Measurements from ENCODE around the gene INPP5J.
A peak's percentile ranks its signal among the peaks of the same experiment; 100 is the strongest.
"Not testable (repeated sequence)": the region's sequence is repeated elsewhere in the genome, so short reads cannot be mapped to it uniquely, and the experiment has no call there.

INPP5J gene

GRCh38 chr22:31107178-31107893 lies 15.4 kb upstream of the INPP5J start, which contains the start of gene SELENOM:
SELENOM (minus strand) TSS chr22:31107568; CDS start chr22:31107505, 63 bp downstream.
- peak; percentile 98 for TF ChIP-seq CTCF (IDR thresholded peaks at IDR 0.05; ENCODE audit: low read depth, low read length, missing control alignments)
- peak within 1 kb of the TSS; percentile 76 for H3K4me3 ChIP-seq (ENCODE audit: low read depth, low read length)
- DNase-seq (ENCODE audit: low read depth), result peak; percentile 93
- in situ Hi-C loops (cut with HindIII; ENCODE audit: low sequenced_read_pairs), result no loop called here

- in situ Hi-C loops (cut with HindIII; ENCODE audit: low sequenced_read_pairs), result no loop called here
- TF ChIP-seq CTCF (IDR thresholded peaks at IDR 0.05; ENCODE audit: low read depth, low read length, missing control alignments), result no peak
Observed at GRCh38 chr22:31107894-31108218, 14.9 kb upstream of the INPP5J start.

GRCh38 chr22:31112547-31113091 lies 10.1 kb upstream of the INPP5J start:
- DNase-seq (ENCODE audit: low read depth); in situ Hi-C loops (cut with HindIII; ENCODE audit: low sequenced_read_pairs); H3K4me3 ChIP-seq (ENCODE audit: low read depth, low read length): not testable (repeated sequence)

More at GRCh38 chr22:31107894-31108218, 14.9 kb upstream of the INPP5J start:
- peak overlapping the region; percentile 76 for H3K4me3 ChIP-seq (ENCODE audit: low read depth, low read length)
- DNase-seq (ENCODE audit: low read depth), result no peak

- in situ Hi-C loops (cut with HindIII; ENCODE audit: low sequenced_read_pairs), result loop anchor here (5.0 kb wide), 2 partner anchors 54 to 66 kb away; no protein-coding TSS in a partner anchor
- no peak for DNase-seq (ENCODE audit: low read depth)
- TF ChIP-seq CTCF (IDR thresholded peaks at IDR 0.05; ENCODE audit: low read depth, low read length, missing control alignments), result no peak
- no peak overlapping the region for H3K4me3 ChIP-seq (ENCODE audit: low read depth, low read length)
Observed at GRCh38 chr22:31118046-31118820, 4.5 kb upstream of the INPP5J start.

- TF ChIP-seq CTCF (IDR thresholded peaks at IDR 0.05; ENCODE audit: low read depth, low read length, missing control alignments), result no peak
- no peak for DNase-seq (ENCODE audit: low read depth)
- in situ Hi-C loops (cut with HindIII; ENCODE audit: low sequenced_read_pairs), result loop anchor here (5.0 kb wide), 2 partner anchors 53 to 67 kb away; no protein-coding TSS in a partner anchor
- no peak overlapping the region for H3K4me3 ChIP-seq (ENCODE audit: low read depth, low read length)
Observed at GRCh38 chr22:31119026-31119717, 3.6 kb upstream of the INPP5J start.

- in situ Hi-C loops (cut with HindIII; ENCODE audit: low sequenced_read_pairs), result no loop called here
- no peak for DNase-seq (ENCODE audit: low read depth)
- no peak overlapping the region for H3K4me3 ChIP-seq (ENCODE audit: low read depth, low read length)
- TF ChIP-seq CTCF (IDR thresholded peaks at IDR 0.05; ENCODE audit: low read depth, low read length, missing control alignments), result no peak
Observed at GRCh38 chr22:31120230-31120629, 2.5 kb upstream of the INPP5J start.

All from astrocyte of the cerebellum (primary cell).